GM19463 (cell line): ENCODE results near the gene MAGEA9.
"Not testable (repeated sequence)": the region's sequence is repeated elsewhere in the genome, so short reads cannot be mapped to it uniquely, and the experiment has no call there.

Source experiments
- ATAC-seq: cut with Tn5 transposase; IDR thresholded peaks from one replicate; pipeline ENCODE4 v1.9.1; 2021; ENCODE audit warnings: mild to moderate bottlenecking, moderate library complexity; ENCODE audit not compliant: unreplicated experiment

Gene MAGEA9

DNA sequence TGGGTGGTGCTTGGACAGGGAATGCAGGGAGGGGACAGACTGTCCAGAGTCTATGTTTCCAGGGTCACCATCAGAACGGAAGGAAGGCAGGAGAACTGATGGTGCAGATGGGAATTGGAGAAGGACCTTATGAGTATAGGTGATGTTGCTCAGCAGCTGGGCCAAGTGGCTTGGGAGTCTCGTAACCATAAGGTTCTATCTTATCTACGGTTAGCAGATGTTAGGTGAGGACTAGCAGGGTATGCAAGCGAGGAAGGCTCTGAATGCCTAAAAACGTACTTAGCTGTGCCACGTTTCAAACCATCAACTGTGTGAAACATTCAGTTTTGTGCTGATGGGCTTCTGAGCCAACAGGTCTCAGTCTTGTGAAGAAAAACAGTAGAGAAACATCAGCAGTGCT, 22.4 kb downstream of the MAGEA9 start:
- ATAC-seq, result no peak

DNA sequence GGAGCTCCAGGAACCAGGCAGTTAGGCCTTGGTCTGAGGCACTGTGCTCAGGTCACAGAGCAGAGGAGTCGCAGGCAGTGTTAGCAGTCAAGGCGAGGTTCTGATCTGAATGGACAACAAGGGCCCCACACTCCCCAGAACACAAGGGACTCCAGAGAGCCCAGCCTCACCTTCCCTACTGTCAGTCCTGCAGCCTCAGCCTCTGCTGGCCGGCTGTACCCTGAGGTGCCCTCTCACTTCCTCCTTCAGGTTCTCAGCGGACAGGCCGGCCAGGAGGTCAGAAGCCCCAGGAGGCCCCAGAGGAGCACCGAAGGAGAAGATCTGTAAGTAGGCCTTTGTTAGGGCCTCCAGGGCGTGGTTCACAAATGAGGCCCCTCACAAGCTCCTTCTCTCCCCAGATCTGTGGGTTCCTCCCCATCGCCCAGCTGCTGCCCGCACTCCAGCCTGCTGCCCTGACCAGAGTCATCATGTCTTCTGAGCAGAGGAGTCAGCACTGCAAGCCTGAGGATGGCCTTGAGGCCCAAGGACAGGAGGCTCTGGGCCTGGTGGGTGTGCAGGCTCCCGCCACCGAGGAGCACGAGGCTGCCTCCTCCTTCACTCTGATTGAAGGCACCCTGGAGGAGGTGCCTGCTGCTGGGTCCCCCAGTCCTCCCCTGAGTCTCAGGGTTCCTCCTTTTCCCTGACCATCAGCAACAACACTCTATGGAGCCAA, 26.2 kb downstream of the MAGEA9 start:
- ATAC-seq, result peak; percentile 53

DNA sequence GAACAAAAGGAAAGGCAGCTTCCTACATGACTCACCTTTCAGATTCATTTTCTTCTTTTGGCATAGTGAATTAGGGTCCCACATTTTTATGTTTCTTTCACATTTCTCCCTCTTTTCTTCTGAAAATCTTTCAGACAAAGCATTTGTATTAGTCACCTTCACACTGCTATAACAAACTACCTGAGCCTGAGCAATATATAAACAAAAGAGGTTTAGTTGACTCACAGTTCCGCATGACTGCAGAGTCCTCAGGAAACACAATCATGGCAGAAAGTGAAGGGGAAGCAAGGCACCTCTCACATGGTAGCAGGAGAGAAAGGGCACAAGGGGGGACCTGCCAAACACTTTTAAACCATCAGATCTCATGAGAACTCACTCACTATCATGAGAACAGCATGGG, 36.9 kb downstream of the MAGEA9 start:
- no peak for ATAC-seq

DNA sequence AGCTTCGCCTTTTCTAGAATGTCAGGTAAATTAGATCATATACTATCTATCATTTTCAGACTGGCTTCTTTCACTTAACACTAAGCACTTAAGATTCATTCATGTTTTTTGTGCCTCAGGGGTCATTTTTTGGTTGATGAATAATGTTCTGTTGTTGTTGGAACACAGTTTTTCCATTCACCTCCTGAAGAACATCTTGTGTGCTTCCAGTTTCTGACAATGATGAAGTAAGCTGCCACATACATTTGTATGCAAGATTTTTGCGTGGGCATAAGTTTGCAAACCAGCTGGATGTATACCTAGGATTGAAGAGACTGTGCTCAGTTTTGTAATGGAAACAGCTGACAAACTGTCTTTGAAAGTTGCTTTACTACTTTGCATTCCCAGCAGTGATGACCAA, 37.6 kb downstream of the MAGEA9 start:
- no peak for ATAC-seq

DNA sequence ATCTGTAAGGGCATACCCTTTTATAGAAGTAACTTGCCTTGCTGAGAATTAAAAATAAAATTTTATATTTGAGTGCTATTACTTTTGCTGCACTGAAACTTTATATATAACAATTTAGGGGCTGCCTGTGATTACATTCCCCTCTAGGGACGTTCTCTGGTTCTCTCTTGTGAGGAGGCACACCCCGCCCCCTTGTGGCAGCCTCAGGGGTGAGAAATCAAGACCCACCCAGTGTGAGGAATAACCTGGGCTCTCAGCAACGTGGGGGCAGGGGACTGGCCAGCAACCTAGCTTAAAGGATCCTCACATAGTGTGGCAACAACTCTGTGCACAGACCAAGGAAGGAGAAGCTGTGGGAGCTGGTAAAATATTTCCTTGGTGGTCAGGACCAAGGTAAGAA, 43.7 kb downstream of the MAGEA9 start:
- ATAC-seq, result no peak

DNA sequence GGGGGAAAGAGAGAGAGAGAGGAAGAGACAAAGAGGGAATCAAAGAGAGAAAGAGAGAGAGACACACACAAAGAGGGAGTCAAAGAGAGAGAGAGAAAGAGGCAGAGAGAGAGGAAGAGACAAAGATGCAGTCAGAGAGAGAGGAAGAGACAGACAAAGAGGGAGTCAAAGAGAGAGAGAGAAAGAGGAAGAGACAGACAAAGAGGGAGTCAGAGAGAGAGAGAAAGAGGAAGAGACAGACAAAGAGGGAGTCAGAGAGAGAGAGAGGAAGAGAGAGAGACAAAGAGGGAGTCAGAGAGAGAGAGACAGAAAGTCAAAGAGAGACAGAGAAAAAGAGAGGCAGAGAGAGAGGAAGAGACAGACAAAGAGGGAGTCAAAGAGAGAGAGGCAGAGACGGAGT, 45.5 kb downstream of the MAGEA9 start:
- ATAC-seq, result no peak

DNA sequence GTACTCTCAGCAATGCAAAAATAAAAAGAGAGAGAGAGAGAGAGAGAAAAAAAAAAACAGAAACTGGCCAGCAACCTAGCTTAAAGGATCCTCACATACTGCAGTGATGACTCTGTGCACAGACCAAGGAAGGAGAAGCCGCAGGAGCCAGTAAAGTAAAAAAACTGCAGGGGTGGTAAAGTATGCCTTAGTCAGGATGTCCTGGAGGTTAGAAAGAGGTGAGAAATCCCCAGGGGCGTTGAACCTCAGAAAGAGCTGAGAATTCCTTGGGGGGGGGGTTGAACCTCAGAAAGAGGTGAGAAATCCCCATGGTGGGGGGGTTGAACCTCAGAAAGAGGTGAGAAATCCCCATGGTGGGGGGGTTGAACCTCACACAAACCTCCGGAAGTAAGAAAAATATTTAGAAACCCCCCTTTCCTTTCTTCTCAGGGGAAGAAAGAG, 48.0 kb downstream of the MAGEA9 start:
- ATAC-seq, result peak; percentile 39

DNA sequence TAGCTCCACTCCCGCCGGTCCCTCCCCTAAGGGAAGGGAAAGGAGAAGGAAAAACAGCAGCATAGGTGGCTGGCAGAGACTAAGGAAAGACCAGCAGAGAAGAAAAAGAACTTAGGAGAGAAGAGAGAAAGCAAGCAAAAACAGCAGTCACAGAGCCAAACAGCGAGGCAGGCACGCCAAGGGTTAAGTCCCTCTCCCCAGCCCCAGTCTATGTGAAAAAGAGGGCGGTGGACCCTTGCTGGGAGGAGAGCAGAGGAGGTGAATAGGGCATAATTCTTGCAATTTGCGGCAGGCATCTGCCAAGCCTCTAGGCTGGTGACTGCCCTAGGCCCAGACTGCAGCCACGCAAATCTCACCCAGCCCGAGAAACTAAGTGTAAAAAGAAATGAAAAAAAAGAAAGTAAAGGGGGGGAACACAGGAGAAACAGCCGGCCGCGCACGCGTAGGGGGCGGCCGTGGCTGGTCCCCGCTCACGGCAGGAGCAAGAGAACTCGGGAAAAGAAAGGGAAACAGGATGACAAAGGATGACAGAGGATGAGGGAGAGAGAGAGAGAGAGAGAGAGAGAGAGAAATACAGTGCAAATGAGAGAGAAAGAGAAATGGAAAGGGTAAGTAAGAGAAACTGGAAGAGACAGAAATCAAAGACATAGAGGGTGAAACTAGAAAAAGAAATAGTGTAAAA, 48.6 kb downstream of the MAGEA9 start:
- peak; percentile 62 for ATAC-seq

DNA sequence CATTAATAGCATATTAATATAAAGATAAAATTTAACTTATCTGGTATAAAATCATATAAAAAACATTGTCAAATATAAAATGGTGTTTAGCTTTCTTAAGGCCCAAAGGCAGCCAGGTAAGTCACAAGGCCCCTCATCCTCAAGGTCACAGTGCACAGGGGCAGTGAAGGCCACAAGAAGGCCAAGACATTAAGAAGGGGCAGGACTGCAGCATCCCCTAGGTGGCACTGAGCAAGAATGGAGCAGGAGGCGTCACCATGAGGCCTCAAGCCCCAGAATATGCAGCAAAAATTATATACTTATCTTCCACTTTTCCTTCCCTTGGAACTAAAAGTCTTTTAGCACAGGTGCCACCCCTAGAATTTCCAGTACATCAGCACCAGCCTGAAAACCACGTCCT, 49.7 kb downstream of the MAGEA9 start:
- no peak for ATAC-seq

DNA sequence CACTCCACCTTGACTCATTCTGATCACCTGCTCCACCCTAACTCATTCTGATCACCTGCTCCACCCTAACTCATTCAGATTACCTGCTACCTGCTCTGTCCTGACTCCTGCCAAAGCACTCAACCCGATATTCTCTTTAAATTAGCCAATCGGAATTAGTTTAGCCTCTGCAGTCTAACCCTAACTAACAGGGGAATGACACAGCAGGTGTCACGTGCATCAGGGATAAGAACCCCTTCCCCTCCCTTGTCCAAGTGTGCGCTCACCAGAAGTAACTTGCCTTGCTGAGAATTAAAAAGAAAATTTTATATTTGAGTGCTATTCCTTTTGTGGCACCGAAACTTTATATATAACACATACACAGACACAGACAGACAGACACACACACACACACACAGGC, 55.0 kb downstream of the MAGEA9 start:
- ATAC-seq, result not testable (repeated sequence)

DNA sequence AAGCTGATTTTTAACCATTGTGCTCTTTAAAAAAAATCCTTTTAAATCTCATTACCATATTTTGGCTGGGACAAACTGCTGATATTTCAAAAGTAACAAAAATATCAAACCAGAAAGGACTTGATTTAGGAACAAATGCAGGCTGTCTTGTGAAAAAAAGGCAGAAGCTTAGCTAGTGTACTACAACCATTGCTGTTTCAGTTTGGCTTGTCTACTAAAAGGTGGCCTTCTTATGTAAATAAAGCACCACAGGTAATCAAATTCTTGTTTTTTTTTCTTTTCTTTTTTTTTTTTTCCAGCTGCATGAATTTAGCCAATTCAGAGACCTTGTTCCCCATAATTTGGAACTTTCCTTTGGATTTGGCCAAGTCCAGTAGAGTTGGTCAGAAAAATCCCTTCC, 55.4 kb downstream of the MAGEA9 start:
- ATAC-seq, result no peak
